DND-41 (cell line): ENCODE data around the gene SLC39A11.

ENCODE experiments used
- ATAC-seq: fragments of 200-7000 bp; cut with Tn5 transposase; 3 replicates; pipeline ENCODE4 v1.9.1; 2021; ENCODE audit warnings: low read depth; ENCODE audit not compliant: insufficient read depth
- DNase-seq: peaks from one replicate; pipeline ENCODE4 v3.0.0-alpha.2; 2020
- H2AFZ ChIP-seq: 2 replicates; pipeline ENCODE4 v1.6.0; 2012; ENCODE audit warnings: low read depth, low read length
- H3K27ac ChIP-seq: 2 replicates; pipeline ENCODE4 v1.5.1; 2012; ENCODE audit warnings: low read length, inconsistent platforms
- H3K27me3 ChIP-seq: fragments of 200-600 bp; sonication (generic); 2 replicates; pipeline ENCODE4 v1.6.0; 2012; ENCODE audit warnings: low read length, mild to moderate bottlenecking, inconsistent platforms; ENCODE audit not compliant: insufficient read depth, poor library complexity
- H3K36me3 ChIP-seq: 2 replicates; pipeline ENCODE4 v1.5.1; 2012; ENCODE audit warnings: low read length, inconsistent platforms; ENCODE audit not compliant: insufficient read depth
- H3K4me1 ChIP-seq: 2 replicates; pipeline ENCODE4 v1.5.1; 2012; ENCODE audit warnings: mild to moderate bottlenecking, low read length; ENCODE audit not compliant: insufficient read depth
- H3K4me2 ChIP-seq: 2 replicates; pipeline ENCODE4 v1.6.0; 2012; ENCODE audit warnings: mild to moderate bottlenecking, moderate library complexity, low read length, inconsistent platforms; ENCODE audit not compliant: insufficient read depth
- H3K4me3 ChIP-seq, 2 experiments: fragments of 200-600 bp in 1 of 2; shearing (Covaris generic) in 1 of 2; 2 replicates each; pipeline ENCODE4 v1.5.1; 2012 to 2016; ENCODE audit warnings: inconsistent platforms in 2 of 2, low read length in 2 of 2, mild to moderate bottlenecking in 2 of 2, low read depth in 1 of 2, moderate library complexity in 1 of 2
- H3K79me2 ChIP-seq: 2 replicates; pipeline ENCODE4 v1.6.0; 2012; ENCODE audit warnings: low read length, inconsistent platforms; ENCODE audit not compliant: insufficient read depth
- H3K9ac ChIP-seq: 2 replicates; pipeline ENCODE4 v1.6.0; 2012; ENCODE audit warnings: low read depth, mild to moderate bottlenecking, inconsistent platforms, low read length, moderate library complexity
- H3K9me3 ChIP-seq: 2 replicates; pipeline ENCODE4 v1.5.1; 2012; ENCODE audit warnings: low read length, moderate library complexity, mild to moderate bottlenecking, inconsistent platforms; ENCODE audit not compliant: insufficient read depth, severe bottlenecking
- H4K20me1 ChIP-seq: 2 replicates; pipeline ENCODE4 v1.6.0; 2012; ENCODE audit warnings: low read length; ENCODE audit not compliant: insufficient read depth
- CTCF ChIP-seq: IDR thresholded peaks from 2 replicates; pipeline ENCODE4 v1.5.1; 2012; ENCODE audit warnings: borderline replicate concordance, low read length, moderate library complexity, mild to moderate bottlenecking; ENCODE audit not compliant: poor library complexity, severe bottlenecking; ENCODE audit errors: extremely low read depth
- EZH2 ChIP-seq: IDR thresholded peaks from 3 replicates; pipeline ENCODE4 v1.6.1; 2012; ENCODE audit warnings: borderline replicate concordance, low read depth, mild to moderate bottlenecking, moderate library complexity, low read length, inconsistent platforms; ENCODE audit not compliant: severe bottlenecking

Gene SLC39A11

GRCh38 chr17:73092523-73093135 lies at the start of gene SLC39A11:
Gene SLC39A11, minus strand, starts transcription at chr17:73092688. Its CDS starts 3,924 bp downstream, at chr17:73088764.
- H2AFZ ChIP-seq: peak within 1 kb of the TSS; percentile 99
- peak within 1 kb of the TSS; percentile 83 for H3K4me2 ChIP-seq
- no peaks in the 10 kb centered on the region for H3K27me3 ChIP-seq
- H3K79me2 ChIP-seq: peaks cover 6% of the 10 kb centered on the region
- no peaks in the 10 kb centered on the region for H3K9me3 ChIP-seq
- H3K27ac ChIP-seq: peak within 1 kb of the TSS; percentile 90
- ATAC-seq (peak; percentile 98), DNase-seq (peak; percentile 96)
- peak within 1 kb of the TSS; percentile 46 to 73; a peak in 3 of 4 replicates for H3K4me3 ChIP-seq
- no peak for TF ChIP-seq EZH2
- no peak for TF ChIP-seq CTCF
- H3K4me1 ChIP-seq: peaks cover 17% of the 10 kb centered on the region
- H3K36me3 ChIP-seq: peaks cover 2% of the 10 kb centered on the region; the same call in 1 of the 2 replicates
- peak within 1 kb of the TSS; percentile 62 for H3K9ac ChIP-seq
- H4K20me1 ChIP-seq: no peaks in the 10 kb centered on the region

- ATAC-seq: no peak
- Histone ChIP-seq H3K79me2 (no peaks in the 10 kb centered on the region), H3K27ac (no peak overlapping the region), H3K9me3 (peaks cover 15% of the 10 kb centered on the region), H3K4me2 (no peak overlapping the region), H3K9ac (no peak overlapping the region), H4K20me1 (no peaks in the 10 kb centered on the region), H2AFZ (no peak overlapping the region), H3K4me1 (peaks cover 19% of the 10 kb centered on the region), H3K36me3 (no peaks in the 10 kb centered on the region), H3K4me3 (no peak overlapping the region), H3K27me3 (no peaks in the 10 kb centered on the region)
- DNase-seq: no peak
- TF ChIP-seq CTCF: no peak
- TF ChIP-seq EZH2: no peak
Observed at GRCh38 chr17:73141411-73141810, 48.9 kb upstream of the SLC39A11 start.

GRCh38 chr17:73140566-73140965 lies 48.1 kb upstream of the SLC39A11 start:
- H3K4me1 ChIP-seq: peaks cover 19% of the 10 kb centered on the region
- DNase-seq (no peak), ATAC-seq (no peak)
- H3K4me2 ChIP-seq: no peak overlapping the region
- H3K79me2 ChIP-seq: no peaks in the 10 kb centered on the region
- H3K27me3 ChIP-seq: no peaks in the 10 kb centered on the region
- H2AFZ ChIP-seq: no peak overlapping the region
- H3K36me3 ChIP-seq: no peaks in the 10 kb centered on the region
- H3K9ac ChIP-seq: no peak overlapping the region
- no peak overlapping the region for H3K27ac ChIP-seq
- H3K4me3 ChIP-seq: no peak overlapping the region
- H4K20me1 ChIP-seq: no peaks in the 10 kb centered on the region
- H3K9me3 ChIP-seq: peaks cover 12% of the 10 kb centered on the region
- TF ChIP-seq CTCF (no peak), EZH2 (no peak)
